ENCODE data around the gene IFT27. TPM values are rescaled to one million over a fixed set of nuclear protein-coding genes. Genes with fewer than 3 reads are reported as not detected.

Gene IFT27
- total and polyA plus RNA-seq, 2 of the 4 experiments (the other 2 are of a cell fraction): 14.5 to 26.9 TPM

- no peak for DNase-seq
- Histone ChIP-seq H3K4ac (ENCODE audit: low read depth, low read length) (no peak overlapping the region), H4K5ac (ENCODE audit: low read depth, low read length) (no peak overlapping the region), H3K4me1 (ENCODE audit: control insufficient read depth, insufficient read depth, low read length) (peaks cover 4% of the 10 kb centered on the region; the same call in 1 of the 2 replicates), H3K14ac (replicated peaks; ENCODE audit: low read depth, low read length) (no peak overlapping the region), H3K9ac (ENCODE audit: low read depth, low read length) (no peak overlapping the region), H4K8ac (ENCODE audit: low read depth in 2 of 2, low read length in 2 of 2) (no peak overlapping the region), H3K23ac (ENCODE audit: low read depth, low read length) (no peak overlapping the region), H2BK20ac (ENCODE audit: low read depth, low read length) (no peak overlapping the region), H3K9me1 (ENCODE audit: insufficient read depth, low read length) (peaks cover 8% of the 10 kb centered on the region), H3K4me3 (ENCODE audit: insufficient read depth, low read depth, low read length) (no peak overlapping the region), H2BK15ac (ENCODE audit: low read depth, low read length) (no peak overlapping the region), H3K9me3 (ENCODE audit: control insufficient read depth, insufficient read depth, low read length) (no peaks in the 10 kb centered on the region), H3K4me2 (ENCODE audit: low read depth, low read length) (no peak overlapping the region), H3K27ac (ENCODE audit: insufficient read depth, low read length) (no peak overlapping the region), H2AK9ac (replicated peaks; ENCODE audit: low read depth, low read length, poor library complexity) (no peak overlapping the region), H3K18ac (ENCODE audit: low read depth, low read length) (no peak overlapping the region), H4K20me1 (ENCODE audit: insufficient read depth, low read length) (no peaks in the 10 kb centered on the region; the same call in 1 of the 2 replicates), H3K79me1 (ENCODE audit: low read depth in 1 of 2, low read length in 2 of 2) (no peaks in the 10 kb centered on the region), H2BK5ac (ENCODE audit: low read depth, low read length, poor library complexity, severe bottlenecking) (no peak overlapping the region), H3K27me3 (ENCODE audit: control insufficient read depth, insufficient read depth, low read length) (peaks cover 2% of the 10 kb centered on the region; the same call in 1 of the 2 replicates), H2AK5ac (ENCODE audit: low read depth, low read length) (no peak overlapping the region), H4K91ac (ENCODE audit: insufficient read depth, low read depth, low read length) (no peak overlapping the region), H2AFZ (replicated peaks; ENCODE audit: low read length, poor library complexity) (no peak overlapping the region), H2BK120ac (ENCODE audit: low read depth, low read length) (no peak overlapping the region), H3K56ac (ENCODE audit: extremely low read depth, insufficient read depth, low read length) (no peak overlapping the region), H3K36me3 (ENCODE audit: control insufficient read depth, insufficient read depth, low read length) (peaks cover 5% of the 10 kb centered on the region; the same call in 1 of the 2 replicates)
- BruUV-seq (replicated peaks): no TSS peak
- ChIA-PET POLR2A (ENCODE audit: unreplicated experiment) (no interaction called here), CTCF (no interaction called here)
- no peak for TF ChIP-seq SMC3 (IDR thresholded peaks at IDR 0.05; ENCODE audit: low read depth, low read length)
- TF ChIP-seq RCOR1 (IDR thresholded peaks at IDR 0.05; ENCODE audit: insufficient replicate concordance, low read length): no peak
- no peak for TF ChIP-seq MXI1 (IDR thresholded peaks at IDR 0.05; ENCODE audit: borderline replicate concordance, low read depth, low read length)
- no peak for TF ChIP-seq CEBPB (IDR thresholded peaks at IDR 0.05; ENCODE audit: low read depth, low read length)
- no peak for TF ChIP-seq CHD1 (IDR thresholded peaks at IDR 0.05; ENCODE audit: low read depth, low read length)
- no peak for TF ChIP-seq MAFK (IDR thresholded peaks at IDR 0.05; ENCODE audit: low read depth, low read length)
- TF ChIP-seq RAD21 (IDR thresholded peaks at IDR 0.05; ENCODE audit: low read length): no peak
- no peak for TF ChIP-seq MAZ (IDR thresholded peaks at IDR 0.05; ENCODE audit: borderline replicate concordance, low read depth, low read length)
- WGBS, 2 experiments (ENCODE audit: extremely low coverage in 2 of 2, insufficient read length in 1 of 2): 60% methylated on average over 2 of the region's 11 CpGs; no CpG with 5 or more reads in 1 of the 2 experiments
- dilution Hi-C loops (cut with HindIII; ENCODE audit: low sequenced_read_pairs, unreplicated experiment): no loop called here
- ATAC-seq (ENCODE audit: low read depth): no peak
- intact Hi-C loops (cut with micrococcal nuclease): no loop called here
- in situ Hi-C loops (cut with MboI; ENCODE audit: low sequenced_read_pairs): no loop called here
Observed at GRCh38 chr22:36760786-36761185, 15.1 kb downstream of the IFT27 start.

Data from IMR-90 (cell line).